ENCODE results near the gene HDAC8.

GRCh38 chrX:72358313-72358712 is 214.3 kb downstream of the HDAC8 start:
- no peak for TF ChIP-seq POLR2AphosphoS5 (IDR thresholded peaks at IDR 0.05)
- TF ChIP-seq CTCF (IDR thresholded peaks at IDR 0.05): no peak
- TF ChIP-seq EP300 (IDR thresholded peaks at IDR 0.05): no peak
- TF ChIP-seq POLR2A (IDR thresholded peaks at IDR 0.05): no peak

Data from suprapubic skin (tissue), 4 donors.